NCI-H1694 treated with DMSO at 0.1 percent for 48 hours (cell line): Measurements from ENCODE around the gene CD207.
"Not testable (repeated sequence)": the region's sequence is repeated elsewhere in the genome, so short reads cannot be mapped to it uniquely, and the experiment has no call there.

ENCODE experiments used
- DNase-seq: peaks from one replicate; lab custom pipeline; 2025; lab: John Stamatoyannopoulos, UW

The CD207 gene

DNA sequence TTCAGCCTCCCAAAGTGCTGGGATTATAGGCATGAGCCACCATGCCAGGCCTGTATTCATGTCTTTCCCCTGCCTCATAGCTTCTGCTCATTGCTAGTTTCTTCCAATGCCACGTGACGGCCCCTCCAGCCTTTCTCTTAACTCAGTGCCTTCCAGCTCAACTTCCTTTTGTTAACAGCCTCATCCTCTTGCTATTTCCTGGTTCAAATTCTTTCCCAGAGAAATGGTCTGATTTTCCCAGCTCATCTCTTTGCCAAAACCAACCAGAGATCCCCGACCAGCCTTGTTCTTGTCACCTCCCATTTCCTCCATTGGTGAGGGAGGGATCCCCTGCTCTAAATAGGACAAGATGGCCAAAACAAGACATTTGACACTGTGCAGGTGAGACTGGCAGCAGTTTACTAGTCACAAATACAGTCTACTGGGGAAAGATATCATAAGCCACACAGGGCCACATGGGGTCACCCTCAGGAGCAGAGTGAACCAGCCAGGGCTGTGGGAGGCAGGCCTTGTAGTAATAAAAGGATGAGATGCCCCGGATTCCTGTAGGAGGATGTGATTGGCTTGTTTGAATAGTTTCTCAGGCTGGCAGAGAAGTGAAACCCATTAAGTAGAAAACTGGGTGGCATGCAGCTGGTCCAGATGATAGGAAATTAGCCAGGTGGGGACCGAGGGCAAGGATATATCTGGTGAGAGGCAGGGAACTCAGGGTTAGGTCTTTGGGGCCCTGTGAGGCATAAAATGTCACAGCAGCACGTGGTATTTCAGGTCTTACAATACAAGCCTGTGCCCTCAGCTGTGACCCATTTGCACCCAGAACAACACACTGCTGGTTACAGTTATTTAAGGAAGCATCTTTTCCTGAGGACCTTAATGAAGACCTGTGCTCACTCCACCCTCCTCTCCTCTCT, 6.4 kb downstream of the CD207 start:
- no peak for DNase-seq

DNA sequence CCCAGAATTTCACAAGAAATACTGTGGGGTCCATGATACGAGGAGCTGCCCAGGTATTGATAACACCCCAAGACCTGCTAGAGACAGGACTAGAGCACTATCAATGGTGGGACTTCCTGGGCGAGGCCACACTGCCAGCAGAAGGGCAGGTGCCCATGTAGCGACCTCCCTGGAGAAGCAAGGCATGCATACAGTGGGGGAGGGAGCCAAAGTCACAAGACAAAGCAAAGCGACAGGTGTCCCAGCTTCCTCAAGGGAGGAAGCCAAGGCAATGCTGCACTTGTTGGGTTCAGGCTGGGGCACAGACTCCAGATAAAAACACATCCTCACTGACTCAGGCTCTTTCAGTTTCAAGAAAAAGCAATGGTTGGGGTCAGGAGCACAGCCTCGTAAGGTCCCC, 7.5 kb downstream of the CD207 start:
- DNase-seq = no peak

DNA sequence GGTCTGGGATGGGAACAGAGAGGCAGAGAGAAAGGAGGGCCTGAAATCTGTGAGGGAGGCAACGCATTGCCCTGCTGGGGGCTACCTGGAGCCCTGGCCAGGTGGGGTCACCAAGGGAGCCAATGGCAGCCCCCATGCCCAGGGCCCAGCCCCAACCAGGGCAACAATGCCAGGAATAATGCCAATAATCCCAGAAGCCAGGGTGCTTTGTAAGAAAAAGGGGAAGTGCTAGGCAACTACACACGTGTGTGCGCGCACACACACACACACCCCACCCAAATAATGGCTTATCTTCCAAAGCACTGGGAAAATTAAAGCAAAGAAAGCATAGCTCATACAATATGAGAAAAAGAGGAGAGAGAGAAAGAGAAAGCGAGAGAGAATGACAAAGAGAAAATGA, 8.2 kb downstream of the CD207 start:
- DNase-seq = no peak

DNA sequence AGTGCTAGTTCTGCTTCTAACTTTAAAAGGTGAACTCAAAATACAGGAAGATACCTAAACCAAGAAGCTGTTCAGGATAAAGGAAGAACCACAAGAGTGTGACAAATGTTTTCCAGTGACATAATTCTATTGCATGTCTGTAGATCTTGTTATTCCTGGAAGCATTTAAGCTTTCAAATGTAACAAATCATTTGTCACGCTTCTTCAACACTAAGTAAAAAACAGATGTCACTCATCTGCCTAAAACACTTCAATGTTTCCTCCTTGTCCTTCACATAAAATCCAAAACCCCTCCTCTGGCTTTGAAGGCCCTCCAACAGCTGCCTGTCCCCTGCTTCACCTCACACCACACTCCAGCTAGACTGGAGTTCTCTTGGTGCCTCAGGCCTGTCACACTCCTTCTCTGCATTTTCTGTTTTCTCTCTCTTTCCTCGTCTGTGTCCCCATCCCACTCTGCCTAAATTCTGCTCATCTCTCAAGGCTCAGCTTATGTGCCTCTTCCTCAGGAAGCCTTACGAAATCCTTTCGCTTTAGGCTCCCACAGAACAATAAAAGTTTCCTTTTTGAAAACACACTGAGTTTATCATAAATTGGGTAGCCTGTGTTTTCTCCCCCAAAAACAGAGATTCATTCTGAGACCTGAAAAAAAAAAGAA, 8.8 kb downstream of the CD207 start:
- DNase-seq = no peak

DNA sequence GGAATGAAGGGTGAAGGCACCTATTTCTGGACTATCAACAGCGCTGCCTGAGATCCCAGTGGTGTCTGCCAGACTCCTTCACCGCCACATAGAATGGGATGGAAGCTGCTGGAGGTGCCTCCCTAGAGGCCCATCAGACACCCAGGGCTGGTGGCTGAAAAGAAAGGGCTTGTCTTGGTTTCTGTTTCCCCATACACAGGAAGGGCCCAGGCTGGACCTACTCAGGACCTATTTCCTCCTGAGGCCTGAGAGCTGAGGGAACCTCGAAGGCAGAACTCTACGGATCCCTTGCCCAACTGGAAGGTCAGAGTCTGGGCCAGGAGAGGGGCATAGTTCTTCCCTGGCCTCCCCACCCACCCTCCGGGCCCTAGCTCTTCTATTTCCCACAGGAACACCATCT, 12.4 kb downstream of the CD207 start:
- DNase-seq = no peak

DNA sequence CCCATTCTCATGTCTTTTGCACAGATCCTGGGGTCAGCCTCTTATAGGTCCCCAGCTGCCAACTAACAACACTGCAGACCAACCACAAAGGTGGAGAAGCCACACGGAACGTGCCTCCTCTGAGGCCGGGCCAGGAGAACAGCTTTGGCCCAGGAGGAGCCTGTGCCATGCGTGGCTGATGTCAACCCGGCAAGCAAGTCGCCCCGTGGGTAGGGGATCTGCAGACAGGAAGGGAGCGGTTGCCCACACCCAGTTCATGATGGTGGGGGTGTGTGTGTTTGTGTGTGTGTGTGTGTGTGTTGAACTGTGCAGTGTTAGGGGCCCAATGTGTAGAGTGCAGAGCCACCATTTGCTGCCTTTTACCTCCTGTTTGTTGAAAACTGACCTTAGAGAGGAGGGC, 12.8 kb downstream of the CD207 start:
- DNase-seq = no peak

DNA sequence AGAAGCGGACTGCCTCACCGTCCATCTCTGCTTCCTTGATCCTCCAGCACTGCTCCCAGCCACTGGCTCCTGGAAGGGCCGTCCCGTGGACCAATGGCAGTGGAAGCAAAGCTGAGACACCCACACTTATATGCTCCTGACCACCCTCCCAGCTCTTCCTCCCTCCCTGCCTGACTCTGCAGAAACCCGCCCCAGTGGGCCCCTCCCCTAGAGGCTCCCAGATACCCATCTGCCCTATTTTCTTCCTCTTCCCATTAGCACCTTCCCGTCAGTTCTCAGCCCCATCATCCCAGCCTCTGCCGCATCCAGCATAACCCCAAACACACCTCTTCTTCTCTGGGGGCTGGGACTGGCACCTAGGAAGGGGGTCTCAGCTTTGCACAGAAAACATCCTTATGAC, 15.1 kb downstream of the CD207 start, which contains the start of gene CLEC4F:
TSS of gene CLEC4F (minus strand) at position 101 of the 400 bp plus-strand sequence. CDS start at position 25, 76 bp downstream.
- DNase-seq = no peak

DNA sequence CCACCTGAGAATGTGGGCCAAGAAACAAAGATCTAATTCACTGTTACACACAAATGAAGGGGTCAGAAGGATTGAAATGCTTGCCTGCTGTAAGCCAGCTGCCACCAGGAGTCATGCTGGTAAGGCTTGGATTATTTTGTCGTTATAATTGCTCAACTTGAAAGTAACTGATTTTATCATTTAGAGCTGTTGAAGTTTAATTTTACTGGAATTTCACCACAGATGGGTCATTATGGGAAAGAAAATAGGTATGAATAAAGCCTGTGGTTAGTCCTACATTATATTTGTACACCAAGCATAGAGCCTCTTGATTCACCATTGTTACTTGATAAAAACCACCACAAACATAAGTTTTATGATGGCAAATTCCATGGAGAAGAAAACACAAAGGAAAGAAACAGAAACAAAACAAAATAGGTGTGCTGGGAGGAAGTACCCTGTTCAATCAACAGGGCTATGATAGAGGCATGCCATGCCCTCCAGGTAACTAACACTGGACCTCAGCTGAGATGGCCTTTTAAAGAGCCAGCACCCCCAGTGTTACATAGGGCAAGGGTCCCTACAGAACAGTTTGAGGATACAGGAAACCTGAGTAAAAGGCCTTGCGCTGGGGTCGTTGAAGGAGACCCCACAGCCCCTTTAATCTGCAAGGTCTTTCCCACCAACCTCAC, 18.2 kb downstream of the CD207 start:
- DNase-seq = no peak

DNA sequence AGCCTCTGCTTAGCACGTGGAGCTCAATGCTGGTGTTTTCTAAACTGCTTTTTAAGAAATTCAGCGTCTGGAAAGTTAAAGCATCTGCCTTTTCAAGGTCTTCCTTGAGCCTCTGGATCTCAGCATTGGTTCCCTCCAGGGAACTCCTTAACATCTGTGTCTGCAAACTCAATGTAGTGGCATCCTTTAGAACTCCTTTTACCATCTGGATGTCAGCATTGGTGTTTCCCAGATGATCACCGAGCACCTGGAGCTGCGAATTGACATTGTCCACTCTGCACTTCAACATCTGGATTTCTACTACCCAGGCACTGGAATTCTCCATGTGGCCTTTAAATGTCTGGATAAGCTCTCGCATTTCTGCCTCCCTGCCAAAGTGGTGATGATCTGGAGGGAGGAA, 18.9 kb downstream of the CD207 start:
- DNase-seq = no peak

DNA sequence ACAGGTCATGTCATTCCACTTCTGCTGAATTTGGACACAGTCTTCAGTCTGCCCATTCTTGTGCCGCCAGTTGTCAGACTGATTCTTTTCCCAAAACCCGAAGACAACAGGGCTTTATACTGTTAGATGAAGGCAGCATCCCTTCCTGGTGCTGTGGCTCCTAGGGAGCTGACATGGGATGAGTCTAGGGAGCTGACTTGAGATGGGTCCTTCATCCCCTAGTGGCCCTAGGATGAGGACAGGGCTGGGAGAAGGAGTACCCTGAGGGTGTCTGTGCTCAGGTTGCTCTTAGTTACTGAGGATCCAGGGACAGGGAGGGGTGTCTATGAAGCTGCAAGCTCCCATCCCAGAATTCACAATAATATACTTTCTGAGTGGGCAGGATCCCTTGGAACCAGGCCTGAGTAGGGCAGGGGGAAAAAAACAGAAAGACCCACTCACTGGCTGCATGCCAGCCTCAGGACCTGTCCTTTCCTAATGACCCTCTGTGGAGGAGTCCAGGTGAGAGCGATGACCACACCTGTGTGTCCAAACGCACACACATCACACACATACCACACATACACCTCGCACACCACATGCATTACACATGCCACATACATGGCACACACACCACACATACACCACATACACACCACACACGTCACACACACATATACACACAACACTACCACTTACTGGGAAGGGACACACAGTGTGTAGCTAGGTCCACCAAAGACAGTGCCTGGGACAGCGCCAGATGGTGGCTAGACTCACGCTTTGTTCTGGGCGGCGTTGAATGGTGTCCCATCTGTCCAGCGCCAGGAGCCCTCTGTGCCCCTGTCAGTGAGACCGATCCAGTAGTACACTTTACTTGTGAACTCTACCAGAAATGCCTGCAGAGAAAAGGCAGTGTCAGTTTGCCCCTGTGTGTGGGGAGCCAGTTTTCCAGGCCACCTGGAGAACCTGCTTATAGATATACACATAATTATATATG, 26.3 kb downstream of the CD207 start:
- DNase-seq = no peak

DNA sequence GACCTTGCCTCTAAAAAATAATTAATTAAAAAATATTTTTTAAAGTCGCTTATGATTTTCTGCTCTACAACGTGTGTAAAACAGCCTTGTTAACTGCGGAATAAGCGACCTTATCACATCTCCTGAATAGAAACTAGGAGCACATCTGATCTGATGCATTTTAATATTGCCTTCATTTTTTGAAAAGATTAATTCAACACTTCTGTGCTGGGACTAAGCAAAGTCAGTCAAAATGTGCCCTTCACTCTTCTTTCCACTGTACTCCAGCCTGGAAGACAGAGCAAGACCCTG, 27.8 kb downstream of the CD207 start:
- DNase-seq = no peak

DNA sequence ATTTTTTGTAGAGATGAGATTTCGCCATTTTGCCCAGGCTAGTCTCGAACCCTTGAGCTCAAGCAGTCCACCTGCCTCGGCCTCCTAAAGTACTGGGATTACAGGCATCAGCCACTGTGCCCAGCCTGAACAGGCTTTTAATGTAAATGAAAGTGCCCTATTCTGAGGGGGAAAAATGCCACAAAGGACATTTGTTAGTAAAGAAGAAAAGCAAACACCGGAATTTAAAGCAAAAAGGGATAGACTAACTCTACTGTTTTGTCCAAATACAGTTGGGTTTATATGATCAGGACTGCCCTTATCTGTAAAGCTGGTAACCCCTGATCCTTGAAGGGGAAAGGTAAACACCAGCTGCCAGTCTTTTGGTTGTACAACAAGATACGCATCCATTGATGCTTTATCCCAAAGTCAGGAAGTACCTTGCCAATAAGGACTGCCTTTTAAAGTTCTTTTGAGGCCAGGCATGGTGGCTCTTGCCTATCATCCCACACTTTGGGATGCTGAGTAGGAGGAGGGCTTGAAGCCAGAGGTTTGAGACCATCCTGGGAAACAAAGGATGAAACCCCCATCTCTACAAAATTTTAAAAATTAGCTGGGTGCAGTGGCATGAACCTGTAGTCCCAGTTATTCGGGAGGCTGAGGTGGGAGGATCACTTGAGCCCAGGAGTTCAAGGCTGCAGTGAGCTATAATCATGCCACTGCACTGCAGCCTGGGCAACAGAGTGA, 28.4 kb downstream of the CD207 start:
- DNase-seq = no peak

DNA sequence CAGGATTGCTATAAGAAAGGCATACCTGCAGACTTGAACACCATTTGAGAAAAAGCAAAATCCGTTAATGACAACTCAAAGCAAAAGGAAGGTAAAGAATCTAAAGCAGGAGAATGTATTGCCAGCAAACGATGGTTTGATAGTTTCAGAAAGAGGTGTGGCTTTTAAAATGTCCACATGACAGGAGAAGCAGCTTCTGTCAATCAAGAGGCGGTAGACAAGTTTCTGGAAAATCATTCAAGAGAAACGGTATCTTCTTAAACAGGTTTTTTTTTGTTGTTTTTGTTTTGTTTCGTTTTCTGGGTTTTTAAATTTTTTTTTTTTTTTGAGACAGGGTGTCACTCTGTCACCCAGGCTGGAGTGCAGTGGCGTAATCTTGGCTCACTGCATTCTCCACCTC, 29.0 kb downstream of the CD207 start:
- no peak for DNase-seq

DNA sequence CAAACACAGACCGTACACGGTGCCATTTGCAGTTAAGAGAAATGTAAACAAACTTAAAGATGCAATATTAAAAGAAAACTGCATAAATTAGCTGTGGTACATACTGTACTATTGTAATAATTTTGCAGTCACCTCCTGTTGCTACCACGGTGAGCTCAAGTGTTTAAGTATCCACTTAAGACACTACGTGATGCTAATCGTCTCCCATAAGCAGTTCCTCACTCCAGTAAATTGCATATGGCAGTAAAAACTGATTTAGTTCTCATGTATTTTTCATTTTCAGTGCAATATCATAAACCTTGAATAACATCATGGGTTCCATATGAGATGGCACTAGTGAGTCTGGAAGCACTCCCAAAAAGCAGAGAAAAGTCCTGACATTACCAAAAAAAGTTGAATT, 29.6 kb downstream of the CD207 start:
- DNase-seq = no peak

DNA sequence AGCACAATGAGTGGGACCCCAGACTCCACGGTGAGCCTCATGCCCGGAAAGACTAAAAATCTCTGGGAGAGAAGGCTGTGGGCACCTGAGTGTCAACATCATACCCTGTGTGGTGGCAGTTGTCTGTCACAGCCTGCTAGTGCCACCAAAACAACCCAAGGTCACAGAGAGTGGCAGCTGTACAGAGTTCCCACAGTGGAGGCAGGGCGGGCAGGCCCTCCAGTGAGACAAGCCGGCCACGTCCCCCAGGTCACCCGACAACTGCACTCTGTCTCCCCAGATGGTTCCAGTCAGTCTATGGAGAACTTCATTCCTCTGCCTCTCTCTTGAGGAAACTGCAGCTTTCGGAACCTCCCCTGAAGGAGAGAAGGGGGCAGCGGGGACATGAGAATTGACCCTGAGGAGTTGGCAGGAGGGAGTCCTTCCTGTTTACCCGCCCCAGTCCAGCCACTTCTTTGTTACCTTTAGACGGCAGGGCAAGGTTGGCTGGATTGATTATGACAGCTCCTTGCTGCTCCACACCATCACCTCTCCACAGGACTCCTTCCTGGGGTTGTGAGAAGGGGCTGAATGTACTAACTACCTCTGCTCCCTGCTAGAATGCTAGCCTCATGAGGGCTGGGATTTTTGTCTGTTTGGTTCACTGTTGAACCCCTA, 33.9 kb downstream of the CD207 start:
- DNase-seq = no peak

DNA sequence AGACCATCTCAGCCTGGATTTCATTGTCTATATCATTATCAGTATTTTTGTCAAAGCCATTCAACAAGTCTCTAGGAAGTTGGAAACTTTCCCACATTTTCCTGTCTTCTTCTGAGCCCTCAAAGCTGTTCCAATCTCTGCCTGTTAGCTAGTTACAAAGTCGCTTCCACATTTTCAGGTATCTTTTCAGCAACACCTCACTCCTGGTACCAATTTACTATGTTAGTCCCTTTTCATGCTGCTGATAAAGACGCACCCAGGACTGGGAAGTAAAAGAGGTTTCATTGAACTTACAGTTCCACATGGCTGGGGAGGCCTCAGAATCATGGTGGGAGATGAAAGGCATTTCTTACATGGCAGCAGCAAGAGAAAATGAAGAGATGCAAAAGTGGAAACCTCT, 35.9 kb downstream of the CD207 start:
- DNase-seq = no peak

DNA sequence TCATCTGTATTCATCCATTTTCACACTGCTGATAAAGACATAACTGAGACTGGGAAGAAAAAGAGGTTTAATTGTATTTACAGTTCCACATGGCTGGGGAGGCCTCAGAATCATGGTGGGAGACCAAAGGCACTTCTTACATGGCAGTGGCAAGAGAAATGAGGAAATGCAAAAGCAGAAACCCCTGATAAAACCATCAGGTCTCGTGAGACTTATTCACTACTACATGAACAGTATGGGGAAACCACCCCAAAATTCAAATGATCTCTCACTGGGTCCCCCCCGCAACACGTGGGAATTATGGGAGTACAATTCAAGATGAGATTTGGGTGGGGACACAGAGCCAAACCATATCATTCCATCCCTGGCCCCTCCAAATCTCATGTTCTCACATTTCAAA, 37.6 kb downstream of the CD207 start:
- DNase-seq = not testable (repeated sequence)

DNA sequence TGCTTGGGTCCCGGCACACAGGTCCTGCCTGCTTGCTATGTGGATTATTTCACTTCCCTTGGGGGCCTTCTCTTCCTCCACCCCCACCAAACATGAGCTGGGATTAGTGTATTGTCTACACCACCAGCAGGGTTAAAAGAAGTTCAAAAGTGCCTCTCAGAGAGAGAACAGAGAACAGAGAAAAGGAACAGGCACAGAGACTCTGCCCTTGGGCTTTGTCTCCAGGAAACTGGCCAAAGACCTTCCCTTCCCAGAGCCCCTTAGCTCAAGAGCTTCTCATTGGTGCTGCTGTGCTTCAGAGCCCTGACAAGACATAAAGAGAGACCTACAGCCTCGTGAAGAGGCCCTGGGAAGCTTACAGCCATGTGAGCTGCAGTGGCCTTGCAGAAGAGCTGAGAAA, 38.1 kb downstream of the CD207 start:
- no peak for DNase-seq

DNA sequence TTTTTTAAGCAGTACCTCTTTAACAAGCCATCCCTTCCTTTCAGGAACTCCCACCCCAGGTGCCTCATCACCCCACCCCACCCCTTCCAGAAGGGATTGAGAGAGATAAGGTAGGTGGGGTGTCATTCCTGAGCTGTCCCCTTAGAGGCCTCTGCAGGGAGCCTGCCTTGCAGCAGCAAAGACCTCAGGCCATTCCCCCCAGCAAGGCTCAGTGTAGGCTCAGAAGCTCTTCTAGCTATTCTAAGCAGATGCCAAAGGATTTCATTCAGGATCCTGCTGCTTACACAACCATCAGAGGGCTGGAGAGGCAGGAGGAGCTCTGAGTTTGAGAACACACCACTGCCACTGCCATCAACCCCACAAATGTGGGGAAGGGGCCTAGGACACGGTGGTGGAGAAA, 39.4 kb downstream of the CD207 start:
- no peak for DNase-seq

DNA sequence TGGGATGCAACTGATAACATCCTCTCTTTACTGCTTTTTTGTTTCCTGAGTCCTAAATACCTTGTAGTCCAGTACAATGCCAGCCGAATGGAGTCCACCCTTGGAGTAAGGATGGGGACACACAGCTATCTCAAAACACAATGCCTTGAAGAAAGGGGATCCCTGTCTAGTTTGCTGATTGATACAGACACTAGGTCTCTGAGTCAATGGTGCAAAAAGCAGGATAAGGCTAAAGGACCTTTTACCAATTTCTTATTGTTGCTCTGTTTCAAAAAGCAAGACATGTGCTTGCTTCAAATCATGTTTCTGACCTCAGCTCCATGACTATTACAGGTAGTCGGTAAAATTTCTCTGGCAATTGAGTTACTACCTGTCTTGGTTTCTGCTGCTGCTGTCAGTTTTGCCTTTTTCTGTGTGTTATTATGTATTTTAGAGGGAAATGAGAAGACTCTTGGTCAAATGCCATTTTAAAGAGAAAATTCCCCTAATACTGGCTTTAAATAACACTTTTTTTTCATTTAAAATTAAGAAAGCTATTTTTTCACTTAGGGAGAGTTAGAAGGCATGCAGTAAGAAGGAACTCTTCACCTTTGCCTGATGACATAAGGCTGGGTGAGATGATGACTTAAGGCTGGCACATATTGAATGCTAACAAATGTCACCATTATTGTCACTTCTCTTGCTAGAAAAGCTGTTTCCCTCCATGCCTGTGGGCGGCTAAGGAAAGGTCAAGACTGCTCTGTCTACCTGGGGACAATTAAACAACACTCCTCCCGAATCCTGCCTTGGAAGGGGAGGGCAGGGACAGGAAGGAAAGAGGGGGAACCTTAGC, 40.2 kb downstream of the CD207 start:
- DNase-seq = no peak
